GM21529 (cell line): ENCODE data around the gene SUSD6.

Experiments used
- ATAC-seq: cut with Tn5 transposase; IDR thresholded peaks from one replicate; pipeline ENCODE4 v1.9.1; 2021; ENCODE audit not compliant: unreplicated experiment

The SUSD6 gene

GRCh38 chr14:69611172-69612013 lies at the start of gene SUSD6:
TSS of gene SUSD6 (plus strand) at chr14:69611596. CDS start at chr14:69658593, 46,997 bp downstream.
- peak; percentile 51 for ATAC-seq

- ATAC-seq = no peak
Observed at GRCh38 chr14:69561893-69562292, 49.5 kb upstream of the SUSD6 start.

- ATAC-seq = no peak
Observed at GRCh38 chr14:69567563-69567962, 43.8 kb upstream of the SUSD6 start.

- ATAC-seq = no peak
Observed at GRCh38 chr14:69569859-69570258, 41.5 kb upstream of the SUSD6 start.

- ATAC-seq = no peak
Observed at GRCh38 chr14:69570836-69571330, 40.5 kb upstream of the SUSD6 start.

- no peak for ATAC-seq
Observed at GRCh38 chr14:69571449-69572029, 39.9 kb upstream of the SUSD6 start.

GRCh38 chr14:69572030-69572840 lies 39.2 kb upstream of the SUSD6 start:
- ATAC-seq = no peak

GRCh38 chr14:69572841-69573135 lies 38.6 kb upstream of the SUSD6 start:
- ATAC-seq = no peak

GRCh38 chr14:69573205-69573830 lies 38.1 kb upstream of the SUSD6 start:
- no peak for ATAC-seq

GRCh38 chr14:69573831-69574262 lies 37.5 kb upstream of the SUSD6 start:
- ATAC-seq = no peak

- no peak for ATAC-seq
Observed at GRCh38 chr14:69574263-69574953, 37.0 kb upstream of the SUSD6 start, which contains the start of gene CCDC177. TSS of gene CCDC177 (minus strand) at chr14:69574871. CDS start at chr14:69573622, 1,249 bp downstream.

GRCh38 chr14:69574954-69575295 lies 36.5 kb upstream of the SUSD6 start:
- ATAC-seq = no peak

- no peak for ATAC-seq
Observed at GRCh38 chr14:69579476-69579875, 31.9 kb upstream of the SUSD6 start.

GRCh38 chr14:69580009-69580577 lies 31.3 kb upstream of the SUSD6 start:
- no peak for ATAC-seq

- ATAC-seq = no peak
Observed at GRCh38 chr14:69581316-69581935, 30.0 kb upstream of the SUSD6 start.

GRCh38 chr14:69582212-69582611 lies 29.2 kb upstream of the SUSD6 start:
- no peak for ATAC-seq

GRCh38 chr14:69582829-69583228 lies 28.6 kb upstream of the SUSD6 start:
- no peak for ATAC-seq

GRCh38 chr14:69584389-69584788 lies 27.0 kb upstream of the SUSD6 start:
- ATAC-seq = no peak

- ATAC-seq = no peak
Observed at GRCh38 chr14:69586404-69586803, 25.0 kb upstream of the SUSD6 start.

- ATAC-seq = no peak
Observed at GRCh38 chr14:69587389-69587788, 24.0 kb upstream of the SUSD6 start.
